Mesodermal cell (in vitro differentiated cells): Measurements from ENCODE around the gene NHSL1.

Experiments used
- H3K27ac ChIP-seq: 2 replicates; pipeline ENCODE4 v1.7.0; 2013; ENCODE audit warnings: mild to moderate bottlenecking, low read depth, low read length, moderate library complexity; ENCODE audit not compliant: severe bottlenecking
- H3K36me3 ChIP-seq: 2 replicates; pipeline ENCODE4 v1.7.1; 2013; ENCODE audit warnings: mild to moderate bottlenecking, low read length, moderate library complexity; ENCODE audit not compliant: control insufficient read depth, insufficient read depth
- H3K4me1 ChIP-seq: one replicate; pipeline ENCODE4 v1.7.1; 2013; ENCODE audit warnings: mild to moderate bottlenecking, low read length; ENCODE audit not compliant: insufficient read depth, control insufficient read depth, poor library complexity, severe bottlenecking
- H3K4me3 ChIP-seq: 2 replicates; pipeline ENCODE4 v1.7.0; 2013; ENCODE audit warnings: low read length, control low read depth, mild to moderate bottlenecking; ENCODE audit not compliant: insufficient read depth, poor library complexity, severe bottlenecking; ENCODE audit errors: extremely low read depth
- H3K9me3 ChIP-seq: 2 replicates; pipeline ENCODE4 v1.7.1; 2013; ENCODE audit warnings: mild to moderate bottlenecking, low read length, moderate library complexity; ENCODE audit not compliant: control insufficient read depth
- WGBS, 2 experiments: methylation state at CpG; one replicate each; pipeline ENCODE4 v1.1.5; 2013; ENCODE audit warnings: missing lambda C conversion rate in 2 of 2; ENCODE audit not compliant: insufficient coverage in 2 of 2; 5-methylcytosine and 5-hydroxymethylcytosine counted together

Gene NHSL1

DNA sequence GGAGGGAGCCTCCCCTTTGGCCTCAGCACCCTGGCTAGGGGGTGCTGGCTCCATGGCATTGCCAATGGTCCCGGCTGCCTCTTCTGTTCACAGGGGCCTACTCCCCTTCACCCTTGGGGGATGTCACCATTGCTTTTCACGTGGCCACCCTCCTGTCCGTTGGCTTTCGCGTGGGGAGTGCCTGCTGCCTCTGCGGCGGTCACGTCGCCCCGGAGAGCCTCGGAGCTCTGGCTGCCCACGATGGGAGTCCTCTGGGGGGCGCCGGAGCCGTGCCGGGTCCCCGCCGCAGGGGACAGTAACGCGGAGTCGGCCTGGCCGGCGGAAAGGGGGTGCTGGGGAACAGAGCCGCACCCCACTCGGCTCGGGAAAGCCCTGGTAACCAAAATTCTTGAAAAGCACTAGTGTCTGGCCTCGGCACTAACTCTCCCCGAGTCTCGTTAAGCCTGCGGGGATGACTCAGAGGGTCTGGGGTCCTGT is 95.9 kb downstream of the NHSL1 start:
- H3K4me1 ChIP-seq: peaks cover 4% of the 10 kb centered on the region
- WGBS, 2 experiments: 6 to 14% methylated on average over 22 to 25 of the region's 30 CpGs
- H3K4me3 ChIP-seq: peak overlapping the region; percentile 77
- peak overlapping the region; percentile 82 for H3K27ac ChIP-seq
- no peaks in the 10 kb centered on the region for H3K9me3 ChIP-seq
- H3K36me3 ChIP-seq: peaks cover 26% of the 10 kb centered on the region

DNA sequence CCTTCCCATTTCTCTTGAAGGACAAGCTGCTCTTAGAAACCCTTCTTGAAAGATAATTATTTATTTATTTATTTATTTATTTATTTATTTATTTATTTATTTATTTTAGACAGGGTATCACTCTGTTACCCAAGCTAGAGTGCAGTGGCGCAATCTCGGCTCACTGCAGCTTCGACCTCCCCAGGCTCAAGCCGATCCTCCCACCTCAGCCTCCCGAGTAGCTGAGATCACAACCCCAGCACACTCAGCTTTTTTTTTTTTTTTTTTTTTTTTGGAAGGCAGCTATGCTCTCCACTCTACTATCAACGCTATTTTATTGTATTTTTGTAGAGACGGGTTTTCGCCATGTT is 96.5 kb downstream of the NHSL1 start:
- H3K27ac ChIP-seq: no peak overlapping the region
- whole genome bisulfite sequencing, 2 experiments: 96 to 100% methylated on average over 1 to 7 of the region's 8 CpGs
- no peak overlapping the region for H3K4me3 ChIP-seq

GRCh38 chr6:138401960-138402837 is 97.1 kb downstream of the NHSL1 start:
- peaks cover 4% of the 10 kb centered on the region for H3K4me1 ChIP-seq
- 96 to 98% methylated on average over 7 to 12 of the region's 14 CpGs for WGBS, 2 experiments
- peaks cover 16% of the 10 kb centered on the region for H3K36me3 ChIP-seq
- H3K4me3 ChIP-seq: no peak overlapping the region
- no peaks in the 10 kb centered on the region for H3K9me3 ChIP-seq
- H3K27ac ChIP-seq: no peak overlapping the region

More for the DNA sequence above, 96.5 kb downstream of the NHSL1 start:
- H3K9me3 ChIP-seq: no peaks in the 10 kb centered on the region
- peaks cover 22% of the 10 kb centered on the region for H3K36me3 ChIP-seq
- H3K4me1 ChIP-seq: peaks cover 4% of the 10 kb centered on the region

- Histone ChIP-seq H3K27ac (no peak overlapping the region), H3K9me3 (no peaks in the 10 kb centered on the region), H3K4me3 (no peak overlapping the region), H3K36me3 (no peaks in the 10 kb centered on the region), H3K4me1 (peaks cover 2% of the 10 kb centered on the region)
- no CpG with 5 or more reads among the region's 3 CpGs for WGBS, 2 experiments
Observed at GRCh38 chr6:138400326-138400725, 99.0 kb downstream of the NHSL1 start.

DNA sequence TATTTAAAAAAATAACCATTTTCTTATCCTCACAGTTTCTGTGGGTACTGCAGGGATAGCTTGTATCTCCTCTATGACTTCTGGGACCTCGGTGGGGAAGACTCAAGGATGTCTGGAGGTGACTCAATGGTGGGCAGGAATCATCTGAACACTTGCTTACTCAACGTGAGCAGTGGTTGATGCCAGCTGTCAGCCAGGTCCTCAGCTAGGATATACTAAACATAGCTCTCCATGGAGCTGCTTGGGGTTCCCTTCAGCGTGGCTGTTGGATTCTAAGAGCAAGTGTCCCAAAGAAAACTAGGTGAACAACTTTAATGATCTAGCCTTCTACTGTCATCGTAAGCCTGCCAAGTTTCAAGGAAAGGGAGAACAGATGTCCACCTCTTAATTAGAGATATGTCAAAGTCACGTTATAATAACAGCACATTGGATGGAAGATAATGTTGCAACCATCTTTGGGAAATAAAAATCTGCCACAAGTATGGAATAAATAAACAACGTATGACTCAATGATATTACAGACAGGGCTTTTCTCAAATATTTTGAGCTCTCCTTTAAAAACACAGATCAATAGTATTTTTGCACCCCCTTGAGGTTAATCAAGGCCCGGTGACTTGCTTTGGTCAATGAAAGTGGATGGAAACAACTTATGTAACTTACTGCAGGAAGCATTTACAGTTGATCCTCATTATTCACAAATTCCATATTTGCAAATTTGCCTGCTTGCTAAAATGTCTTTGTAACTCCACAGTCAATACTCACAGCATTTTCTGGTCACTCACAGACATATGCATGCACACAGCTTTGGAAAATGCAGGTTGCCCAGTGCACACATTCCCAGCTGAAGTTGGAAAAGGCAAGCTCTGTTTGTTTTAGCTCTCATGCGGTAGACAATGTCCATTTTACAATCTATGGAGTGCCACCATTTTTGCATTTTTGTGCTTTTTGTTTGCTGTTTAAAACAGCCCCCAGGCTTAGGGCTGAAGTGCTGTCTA is 101.9 kb downstream of the NHSL1 start:
- no peaks in the 10 kb centered on the region for H3K36me3 ChIP-seq
- H3K4me3 ChIP-seq: no peak overlapping the region
- no peaks in the 10 kb centered on the region for H3K4me1 ChIP-seq
- H3K27ac ChIP-seq: no peak overlapping the region
- H3K9me3 ChIP-seq: no peaks in the 10 kb centered on the region
- WGBS, 2 experiments: 84 to 98% methylated on average over 5 of the region's 8 CpGs

- Histone ChIP-seq H3K4me1 (no peaks in the 10 kb centered on the region), H3K9me3 (no peaks in the 10 kb centered on the region), H3K4me3 (no peak overlapping the region), H3K27ac (no peak overlapping the region), H3K36me3 (no peaks in the 10 kb centered on the region)
- WGBS, 2 experiments: no CpG with 5 or more reads among the region's 5 CpGs
Observed at GRCh38 chr6:138396709-138397108, 102.6 kb downstream of the NHSL1 start.

- Histone ChIP-seq H3K9me3 (no peaks in the 10 kb centered on the region), H3K4me3 (no peak overlapping the region), H3K27ac (peak overlapping the region; percentile 84), H3K4me1 (no peaks in the 10 kb centered on the region), H3K36me3 (no peaks in the 10 kb centered on the region)
- WGBS, 2 experiments: 87 to 95% methylated on average over 2 to 3 of the region's 5 CpGs
Observed at GRCh38 chr6:138393871-138394783, 105.2 kb downstream of the NHSL1 start.

DNA sequence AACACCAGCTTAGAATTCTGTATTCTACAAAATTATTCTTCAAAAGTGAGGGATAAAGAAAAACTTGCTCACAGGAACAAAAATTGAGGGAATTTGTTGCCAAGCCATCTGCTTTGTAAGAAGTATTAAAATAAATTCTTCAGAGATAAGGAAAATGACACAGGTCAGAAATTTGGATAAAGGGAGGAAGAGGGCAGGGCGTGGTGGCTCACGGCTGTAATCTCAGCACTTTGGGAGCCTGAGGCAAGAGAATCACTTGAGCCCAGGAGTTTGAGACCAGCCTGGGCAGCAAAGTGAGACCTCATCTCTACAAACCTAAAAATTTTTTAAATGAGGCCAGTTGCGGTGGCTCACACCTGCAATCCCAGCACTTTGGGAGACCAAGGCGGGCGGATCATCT is 109.7 kb downstream of the NHSL1 start:
- H3K9me3 ChIP-seq: no peaks in the 10 kb centered on the region
- 86 to 95% methylated on average over 2 to 5 of the region's 5 CpGs for WGBS, 2 experiments
- no peak overlapping the region for H3K27ac ChIP-seq
- no peak overlapping the region for H3K4me3 ChIP-seq
- no peaks in the 10 kb centered on the region for H3K4me1 ChIP-seq
- H3K36me3 ChIP-seq: no peaks in the 10 kb centered on the region

- WGBS, 2 experiments: 92 to 94% methylated on average over 6 of the region's 8 CpGs
- Histone ChIP-seq H3K4me3 (no peak overlapping the region), H3K27ac (no peak overlapping the region), H3K4me1 (no peaks in the 10 kb centered on the region), H3K9me3 (no peaks in the 10 kb centered on the region), H3K36me3 (no peaks in the 10 kb centered on the region)
Observed at GRCh38 chr6:138387577-138388368, 111.5 kb downstream of the NHSL1 start.
